HG03457 (cell line): ENCODE measurements around the gene CDH22.

Experiments used
- ATAC-seq: cut with Tn5 transposase; IDR thresholded peaks from one replicate; pipeline ENCODE4 v1.9.1; 2021; ENCODE audit warnings: moderate number of reproducible peaks; ENCODE audit not compliant: unreplicated experiment

CDH22 gene

GRCh38 chr20:46269372-46269771 lies 38.9 kb downstream of the CDH22 start:
- ATAC-seq, result no peak

- no peak for ATAC-seq
These were observed 39.6 kb downstream of the CDH22 start for GRCh38 chr20:46268662-46269061.

DNA sequence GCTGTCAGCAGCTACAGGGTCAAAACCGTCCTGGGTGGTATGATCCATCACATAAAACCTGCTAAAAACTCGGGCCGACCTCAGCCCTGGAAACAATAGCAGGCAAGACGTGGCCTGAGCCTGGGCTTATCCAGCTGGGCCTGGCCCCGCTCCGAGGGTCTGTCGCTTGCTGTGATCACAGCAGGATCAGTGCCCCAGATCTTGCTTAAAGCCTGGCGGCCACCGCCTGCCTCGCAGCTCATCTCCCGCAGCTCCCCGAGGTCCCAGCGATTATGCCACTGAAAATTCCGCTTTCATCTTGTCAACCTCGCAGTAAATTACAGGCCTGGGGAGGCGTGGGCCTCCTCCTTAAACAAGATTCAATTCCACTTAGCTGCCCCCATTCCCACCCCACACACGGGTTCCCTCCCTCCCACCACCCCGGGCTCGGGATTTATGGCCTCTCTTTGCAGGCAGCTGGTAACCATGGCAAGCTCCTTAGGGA lies 40.1 kb downstream of the CDH22 start:
- no peak for ATAC-seq

DNA sequence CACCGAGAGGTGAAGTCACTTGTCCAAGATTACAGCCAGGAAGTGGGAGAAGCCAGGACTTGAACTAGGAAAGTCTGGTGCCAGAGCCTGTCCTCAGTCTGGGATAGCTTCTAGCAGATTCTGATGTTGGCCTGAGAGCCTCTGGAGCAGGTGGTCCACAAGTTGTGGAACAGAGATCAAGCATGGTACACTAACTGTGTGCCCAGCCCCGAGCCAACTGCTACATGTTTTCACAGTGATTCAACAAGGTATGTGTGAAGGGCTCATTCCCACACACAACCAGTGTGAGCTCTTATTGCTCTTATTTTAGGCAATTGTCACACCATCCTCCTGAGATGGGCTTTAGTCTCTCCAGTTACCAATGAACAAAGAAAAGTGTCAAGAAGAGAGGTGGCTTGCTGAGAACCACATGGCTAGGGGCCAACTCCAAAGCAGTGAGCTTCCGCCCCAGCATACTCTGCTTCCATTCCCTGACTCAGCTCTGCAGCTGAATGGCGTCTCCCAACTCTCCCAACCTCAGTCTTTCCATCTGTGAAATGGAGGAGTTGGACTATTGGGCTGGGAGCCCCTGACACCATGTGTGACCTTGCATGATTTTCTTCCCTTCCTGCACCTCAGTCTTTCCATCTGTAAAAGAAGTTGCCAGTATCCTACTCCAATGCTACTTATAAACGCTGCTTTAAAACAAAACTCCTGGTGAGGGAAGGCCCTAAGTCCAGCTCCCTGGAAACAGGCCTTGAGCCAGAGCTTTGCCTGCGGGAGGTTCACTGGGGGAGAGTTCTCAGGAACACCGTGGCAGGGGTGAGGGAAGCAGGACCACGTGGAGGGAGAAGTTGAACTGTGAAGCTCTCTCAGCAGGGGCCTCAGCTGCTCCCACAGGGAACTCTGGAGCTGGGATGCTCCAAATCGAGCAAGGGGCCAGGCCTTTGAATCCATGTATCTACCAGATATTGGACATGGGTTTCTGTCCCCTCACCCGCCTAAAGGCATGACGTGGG lies 40.9 kb downstream of the CDH22 start:
- ATAC-seq, result no peak

DNA sequence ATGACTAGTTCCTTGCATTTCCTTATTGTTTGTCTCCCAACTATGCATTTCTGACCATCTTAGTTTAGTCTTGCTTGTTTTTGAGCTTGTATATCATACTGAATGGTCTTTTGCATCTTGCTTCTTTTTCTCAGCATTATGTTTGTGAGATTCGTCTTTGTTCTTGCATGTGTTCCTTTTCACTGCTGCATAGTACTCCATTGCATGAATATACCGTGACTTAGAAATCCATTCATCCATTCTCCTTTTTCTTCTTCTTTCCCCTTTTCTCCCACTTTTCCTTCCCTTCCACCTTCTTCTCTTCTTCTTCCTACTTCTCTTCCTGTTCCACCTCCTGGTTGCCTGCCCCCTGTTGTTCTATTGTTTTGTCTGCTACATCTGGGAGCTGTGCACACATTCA lies 42.8 kb downstream of the CDH22 start:
- no peak for ATAC-seq

DNA sequence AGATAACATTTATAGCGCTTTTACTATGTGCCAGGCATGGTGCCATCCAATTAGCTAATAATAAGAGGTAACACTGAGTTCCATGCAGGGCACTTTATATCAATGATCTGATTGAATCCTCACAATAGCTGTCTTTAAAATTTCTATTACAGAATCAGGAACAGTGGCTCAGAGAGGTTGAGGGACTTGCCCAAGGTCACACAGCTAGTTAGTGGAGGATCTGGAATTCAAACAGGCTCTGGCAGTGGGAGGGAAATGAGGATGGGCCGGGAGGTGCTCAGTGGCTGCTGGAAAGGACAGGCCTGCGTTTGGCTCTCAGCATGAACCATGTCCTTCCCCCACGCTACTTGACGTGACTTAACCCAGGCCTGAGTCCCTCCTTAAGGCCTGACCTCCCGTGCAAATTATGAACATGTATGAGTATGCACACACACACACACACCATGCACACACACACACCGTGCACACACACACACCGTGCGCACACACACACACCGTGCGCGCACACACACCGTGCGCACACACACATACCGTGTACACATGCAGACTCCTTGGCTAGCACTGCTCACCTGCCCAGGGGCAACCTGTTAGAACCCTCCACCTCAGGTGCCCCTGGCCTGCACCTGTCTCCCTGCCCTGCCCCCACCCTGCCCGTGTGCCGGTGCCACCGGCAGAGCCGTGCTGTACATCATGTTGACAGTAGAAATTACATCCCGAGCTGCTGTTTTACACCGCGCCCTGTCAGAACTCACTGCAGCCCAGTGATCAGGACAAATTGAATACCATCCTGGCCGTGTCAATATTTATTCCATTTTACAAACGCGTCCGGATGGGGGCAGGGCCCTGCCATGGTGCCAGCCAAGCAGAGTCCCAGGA lies 43.7 kb downstream of the CDH22 start:
- ATAC-seq, result no peak

GRCh38 chr20:46261456-46262253 lies 46.6 kb downstream of the CDH22 start:
- ATAC-seq, result no peak

DNA sequence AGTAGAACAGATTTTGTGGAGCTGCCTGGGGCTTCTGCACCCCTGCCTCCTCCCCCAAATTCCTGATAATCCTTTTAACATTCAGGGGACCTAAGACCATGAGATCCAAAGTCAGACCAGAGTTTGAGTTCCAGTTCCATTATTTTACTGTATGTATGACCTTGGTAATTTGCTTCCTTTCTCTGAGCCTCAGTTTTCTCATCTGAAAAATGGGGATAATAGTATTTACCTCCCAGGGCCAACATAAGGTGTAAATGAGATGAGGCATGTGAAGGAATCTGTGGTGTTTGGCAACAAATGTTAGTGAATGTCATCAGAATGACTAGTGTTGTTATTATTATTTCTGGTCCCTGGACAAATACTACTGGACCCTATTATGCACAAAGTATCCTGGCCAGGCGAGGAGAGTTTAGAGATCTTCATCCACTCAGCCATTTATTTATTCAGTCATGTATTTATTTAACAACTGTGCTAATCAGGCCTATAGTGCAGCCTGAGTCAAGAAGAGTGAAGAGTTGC lies 47.3 kb downstream of the CDH22 start:
- ATAC-seq, result no peak

DNA sequence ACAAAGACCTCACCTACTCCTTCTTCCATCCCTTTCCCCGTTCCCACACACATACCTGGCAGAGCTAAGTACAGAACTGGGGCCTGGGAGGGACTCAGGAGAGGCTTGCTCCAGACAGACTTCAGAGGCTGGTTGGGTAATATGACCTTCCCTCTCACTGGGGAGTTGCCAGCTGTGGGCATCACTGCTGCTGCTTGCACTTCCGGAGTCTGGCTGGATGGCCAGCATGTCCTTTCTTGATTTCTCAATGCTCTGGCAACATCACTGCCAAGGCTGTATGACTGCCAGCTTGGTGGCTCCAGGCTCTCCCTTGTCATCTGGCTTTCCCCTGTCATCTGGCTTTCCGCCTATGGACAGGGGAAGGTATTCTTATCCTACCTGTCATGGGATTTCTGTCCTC lies 47.8 kb downstream of the CDH22 start:
- ATAC-seq, result no peak

GRCh38 chr20:46259260-46259859 lies 48.9 kb downstream of the CDH22 start:
- ATAC-seq, result no peak

- ATAC-seq, result no peak
These were observed 50.4 kb downstream of the CDH22 start for GRCh38 chr20:46257887-46258286.

GRCh38 chr20:46256293-46256692 lies 52.0 kb downstream of the CDH22 start:
- ATAC-seq, result no peak

GRCh38 chr20:46255440-46256104 lies 52.7 kb downstream of the CDH22 start:
- ATAC-seq, result no peak

DNA sequence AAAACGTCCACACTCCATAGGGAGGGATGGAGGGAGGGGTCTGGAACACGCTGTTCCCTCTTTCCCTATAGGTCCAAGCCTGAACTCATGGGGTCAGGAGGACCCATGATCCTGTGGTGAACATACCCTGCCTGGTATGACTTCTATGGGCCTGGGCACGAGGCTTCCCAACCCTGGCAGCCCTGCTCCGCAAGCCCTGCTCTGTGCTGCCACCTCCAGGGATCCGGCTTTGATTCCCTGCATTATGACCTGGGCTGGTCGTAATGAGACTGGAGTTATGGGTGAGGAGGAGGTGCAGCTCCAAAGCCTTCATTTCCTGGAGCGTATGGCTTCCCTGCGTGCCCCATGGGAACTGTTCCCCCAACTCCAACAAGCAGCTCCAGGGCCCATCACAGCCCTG lies 54.9 kb downstream of the CDH22 start:
- no peak for ATAC-seq

- no peak for ATAC-seq
These were observed 55.8 kb downstream of the CDH22 start for GRCh38 chr20:46252352-46253091.

GRCh38 chr20:46251211-46251673 lies 57.1 kb downstream of the CDH22 start:
- no peak for ATAC-seq

- ATAC-seq, result no peak
These were observed 57.5 kb downstream of the CDH22 start for GRCh38 chr20:46250772-46251171.

- no peak for ATAC-seq
These were observed 58.6 kb downstream of the CDH22 start for GRCh38 chr20:46249671-46250070.

DNA sequence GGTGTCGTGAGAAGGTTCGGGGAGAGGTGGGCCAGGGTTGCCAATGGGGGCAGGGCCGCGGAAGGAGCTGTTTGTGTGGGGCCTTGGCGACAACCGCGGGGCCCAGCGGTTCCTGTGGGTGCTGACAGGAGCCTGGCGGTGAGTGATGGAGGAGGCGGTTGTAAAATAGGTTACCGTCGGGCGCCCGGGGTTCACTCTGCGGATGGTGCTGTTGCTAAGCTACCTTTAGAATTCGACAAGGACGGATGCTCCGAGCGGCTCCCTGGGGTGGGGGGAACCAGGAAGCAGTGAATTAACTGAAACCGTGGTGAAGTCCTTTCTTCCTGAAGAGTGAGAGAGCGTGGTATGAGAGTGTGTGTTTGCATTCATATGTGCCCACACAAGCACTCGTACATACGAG lies 61.7 kb downstream of the CDH22 start:
- no peak for ATAC-seq
